HG02798 (cell line): ENCODE data around the gene FUZ.
"Not testable (repeated sequence)": the region's sequence is repeated elsewhere in the genome, so short reads cannot be mapped to it uniquely, and the experiment has no call there.

Experiments used
- ATAC-seq: cut with Tn5 transposase; IDR thresholded peaks from one replicate; pipeline ENCODE4 v1.9.1; 2021; ENCODE audit warnings: mild to moderate bottlenecking; ENCODE audit not compliant: unreplicated experiment, poor library complexity

The FUZ gene

GRCh38 chr19:49836176-49837008 lies 23.3 kb upstream of the FUZ start:
- ATAC-seq, result no peak

- no peak for ATAC-seq
Measured at GRCh38 chr19:49835562-49835961, 22.5 kb upstream of the FUZ start.

- no peak for ATAC-seq
Measured at GRCh38 chr19:49833599-49833998, 20.5 kb upstream of the FUZ start.

GRCh38 chr19:49832556-49832955 lies 19.5 kb upstream of the FUZ start:
- no peak for ATAC-seq

- ATAC-seq, result no peak
Measured at GRCh38 chr19:49831592-49831991, 18.5 kb upstream of the FUZ start.

- ATAC-seq, result no peak
Measured at GRCh38 chr19:49830766-49831165, 17.7 kb upstream of the FUZ start.

- ATAC-seq, result no peak
Measured at GRCh38 chr19:49829721-49830120, 16.6 kb upstream of the FUZ start.

- no peak for ATAC-seq
Measured at GRCh38 chr19:49829200-49829599, 16.1 kb upstream of the FUZ start.

- no peak for ATAC-seq
Measured at GRCh38 chr19:49827034-49827433, 13.9 kb upstream of the FUZ start.

GRCh38 chr19:49824662-49825061 lies 11.6 kb upstream of the FUZ start:
- no peak for ATAC-seq

GRCh38 chr19:49823472-49823871 lies 10.4 kb upstream of the FUZ start:
- ATAC-seq, result no peak

- ATAC-seq, result no peak
Measured at GRCh38 chr19:49820125-49820524, 7.0 kb upstream of the FUZ start.

GRCh38 chr19:49819452-49820115 lies 6.5 kb upstream of the FUZ start:
- ATAC-seq, result not testable (repeated sequence)

- ATAC-seq, result no peak
Measured at GRCh38 chr19:49818649-49819370, 5.7 kb upstream of the FUZ start.

- ATAC-seq, result peak; percentile 77
Measured at GRCh38 chr19:49817964-49818648, 5.0 kb upstream of the FUZ start, which contains the start of gene MED25. MED25 (plus strand) TSS chr19:49818289; CDS start chr19:49818342, 53 bp downstream.

GRCh38 chr19:49816590-49816989 lies 3.5 kb upstream of the FUZ start:
- ATAC-seq, result no peak

- no peak for ATAC-seq
Measured at GRCh38 chr19:49814010-49814409, 918 bp upstream of the FUZ start.

- ATAC-seq, result no peak
Measured at GRCh38 chr19:49812452-49812996, 568 bp downstream of the FUZ start.

GRCh38 chr19:49811328-49811727 lies 1.8 kb downstream of the FUZ start:
- no peak for ATAC-seq

GRCh38 chr19:49809941-49810389 lies 3.1 kb downstream of the FUZ start:
- ATAC-seq, result no peak
